MM.1S (cell line): ENCODE results near the gene FRMD1.

ENCODE experiments used
- DNase-seq: peaks from one replicate; pipeline ENCODE4 v3.0.0-alpha.2; 2015
- H2AFZ ChIP-seq: fragments of 300-600 bp; sonication (generic); 2 replicates; pipeline ENCODE4 v1.6.0; 2016; ENCODE audit warnings: antibody characterized with exemption, low read length
- H3F3A ChIP-seq: fragments of 300-600 bp; sonication (generic); 2 replicates; pipeline ENCODE4 v1.6.1; 2016; ENCODE audit warnings: mild to moderate bottlenecking, antibody characterized with exemption, low read length, moderate library complexity, mixed read lengths; ENCODE audit not compliant: insufficient read depth
- H3K27ac ChIP-seq: fragments of 300-600 bp; sonication (generic); 2 replicates; pipeline ENCODE4 v1.5.1; 2016; ENCODE audit warnings: mild to moderate bottlenecking, low read length
- H3K27me3 ChIP-seq: fragments of 300-600 bp; sonication (generic); replicated peaks from 2 replicates; pipeline ENCODE4 v1.6.0; 2016; ENCODE audit warnings: low read length; ENCODE audit not compliant: insufficient read depth
- H3K36me3 ChIP-seq: fragments of 300-600 bp; sonication (generic); replicated peaks from 2 replicates; pipeline ENCODE4 v1.6.1; 2016; ENCODE audit warnings: mild to moderate bottlenecking, low read length, mixed read lengths; ENCODE audit not compliant: insufficient read depth
- H3K4me1 ChIP-seq: fragments of 300-600 bp; sonication (generic); 2 replicates; pipeline ENCODE4 v1.6.1; 2016; ENCODE audit warnings: low read length, mixed read lengths
- H3K4me2 ChIP-seq: fragments of 300-600 bp; sonication (generic); 2 replicates; pipeline ENCODE4 v1.6.0; 2016; ENCODE audit warnings: low read depth, low read length
- H3K4me3 ChIP-seq: fragments of 300-600 bp; sonication (generic); 2 replicates; pipeline ENCODE4 v1.5.1; 2016; ENCODE audit warnings: low read length, mixed read lengths
- H3K79me2 ChIP-seq: fragments of 300-600 bp; sonication (generic); 2 replicates; pipeline ENCODE4 v1.6.1; 2016; ENCODE audit warnings: mixed run types, low read length, mixed read lengths
- H3K9ac ChIP-seq: fragments of 300-600 bp; sonication (generic); 2 replicates; pipeline ENCODE4 v1.6.1; 2016; ENCODE audit warnings: low read length, mixed read lengths
- H3K9me2 ChIP-seq: fragments of 300-600 bp; sonication (generic); replicated peaks from 2 replicates; pipeline ENCODE4 v1.6.1; 2016; ENCODE audit warnings: mild to moderate bottlenecking, low read length, mixed read lengths; ENCODE audit not compliant: insufficient read depth
- H3K9me3 ChIP-seq: fragments of 300-600 bp; sonication (generic); replicated peaks from 2 replicates; pipeline ENCODE4 v1.6.1; 2016; ENCODE audit warnings: mild to moderate bottlenecking, low read length, mixed read lengths; ENCODE audit not compliant: insufficient read depth
- H4K20me1 ChIP-seq: fragments of 300-600 bp; sonication (generic); 2 replicates; pipeline ENCODE4 v1.6.1; 2016; ENCODE audit warnings: mild to moderate bottlenecking, low read length, moderate library complexity, mixed read lengths; ENCODE audit not compliant: insufficient read depth
- CTCF ChIP-seq: fragments of 300-600 bp; sonication (generic); IDR thresholded peaks from 2 replicates; pipeline ENCODE4 v1.5.1; 2016; ENCODE audit warnings: antibody characterized with exemption, low read length, mixed read lengths
- EZH2 ChIP-seq: fragments of 300-600 bp; sonication (generic); optimal IDR thresholded peaks from 2 replicates; pipeline ENCODE3; 2017; ENCODE audit warnings: low read depth, mild to moderate bottlenecking, antibody characterized with exemption, low read length, mixed read lengths
- EZH2phosphoT487 ChIP-seq: fragments of 300-600 bp; sonication (generic); IDR thresholded peaks from 2 replicates; pipeline ENCODE4 v1.6.1; 2018; ENCODE audit warnings: antibody characterized with exemption, low read length

FRMD1 gene

GRCh38 chr6:168028181-168028580 lies 50.8 kb downstream of the FRMD1 start:
- no peak for DNase-seq
- no peak for TF ChIP-seq EZH2
- no peak for TF ChIP-seq EZH2phosphoT487
- no peak for TF ChIP-seq CTCF
- H4K20me1 ChIP-seq: no peaks in the 10 kb centered on the region
- no peaks in the 10 kb centered on the region for H3K9me2 ChIP-seq
- no peaks in the 10 kb centered on the region for H3K4me1 ChIP-seq
- no peaks in the 10 kb centered on the region for H3K79me2 ChIP-seq
- H3K9ac ChIP-seq: no peak overlapping the region
- no peak overlapping the region for H3K27ac ChIP-seq
- no peaks in the 10 kb centered on the region for H3K9me3 ChIP-seq
- H3F3A ChIP-seq: no peaks in the 10 kb centered on the region
- H3K27me3 ChIP-seq: no peaks in the 10 kb centered on the region
- no peak overlapping the region for H2AFZ ChIP-seq
- no peak overlapping the region for H3K4me2 ChIP-seq
- H3K36me3 ChIP-seq: no peaks in the 10 kb centered on the region
- no peak overlapping the region for H3K4me3 ChIP-seq

- no peak for TF ChIP-seq CTCF
- no peak for TF ChIP-seq EZH2phosphoT487
- no peak for TF ChIP-seq EZH2
- H3K9me2 ChIP-seq: no peaks in the 10 kb centered on the region
These were observed 51.5 kb downstream of the FRMD1 start for GRCh38 chr6:168027521-168027920.

GRCh38 chr6:168026925-168027324 lies 52.1 kb downstream of the FRMD1 start:
- no peaks in the 10 kb centered on the region for H3K9me3 ChIP-seq
- no peaks in the 10 kb centered on the region for H3K79me2 ChIP-seq
- H3K9me2 ChIP-seq: no peaks in the 10 kb centered on the region
- DNase-seq: no peak
- H3K36me3 ChIP-seq: no peaks in the 10 kb centered on the region
- H3F3A ChIP-seq: no peaks in the 10 kb centered on the region
- H3K4me3 ChIP-seq: no peak overlapping the region
- H3K4me2 ChIP-seq: no peak overlapping the region
- TF ChIP-seq EZH2phosphoT487 (no peak), CTCF (no peak), EZH2 (no peak)
- no peaks in the 10 kb centered on the region for H4K20me1 ChIP-seq
- H2AFZ ChIP-seq: no peak overlapping the region
- no peaks in the 10 kb centered on the region for H3K27me3 ChIP-seq
- no peak overlapping the region for H3K27ac ChIP-seq
- no peak overlapping the region for H3K9ac ChIP-seq
- H3K4me1 ChIP-seq: no peaks in the 10 kb centered on the region

More at GRCh38 chr6:168027521-168027920, 51.5 kb downstream of the FRMD1 start:
- DNase-seq: no peak
- Histone ChIP-seq H3K79me2 (no peaks in the 10 kb centered on the region), H3K27ac (no peak overlapping the region), H2AFZ (no peak overlapping the region), H3K27me3 (no peaks in the 10 kb centered on the region), H3K4me3 (no peak overlapping the region), H3K9ac (no peak overlapping the region), H3K4me1 (no peaks in the 10 kb centered on the region), H4K20me1 (no peaks in the 10 kb centered on the region), H3F3A (no peaks in the 10 kb centered on the region), H3K4me2 (no peak overlapping the region), H3K9me3 (no peaks in the 10 kb centered on the region), H3K36me3 (no peaks in the 10 kb centered on the region)
